ENCODE results near the gene CCDC85A. TPM values are rescaled to one million over a fixed set of nuclear protein-coding genes. Genes with fewer than 3 reads are reported as not detected.

Gene CCDC85A
- total RNA-seq, 1 donor: not detected

- peaks cover 28% of the 10 kb centered on the region for H3K27me3 ChIP-seq (ENCODE audit: insufficient read depth, low read length)
- H3K4me1 ChIP-seq (ENCODE audit: insufficient read depth, low read length): peaks cover 14% of the 10 kb centered on the region
- no peak overlapping the region for H3K4me3 ChIP-seq (ENCODE audit: low read length)
- no peaks in the 10 kb centered on the region for H3K9me3 ChIP-seq (ENCODE audit: low read depth, low read length)
Observed at GRCh38 chr2:56179931-56180330, 3.9 kb upstream of the CCDC85A start.

GRCh38 chr2:56182420-56182819, 1.4 kb upstream of the CCDC85A start:
- Histone ChIP-seq H3K9me3 (ENCODE audit: low read depth, low read length) (no peaks in the 10 kb centered on the region), H3K4me1 (ENCODE audit: insufficient read depth, low read length) (peaks cover 19% of the 10 kb centered on the region), H3K4me3 (ENCODE audit: low read length) (no peak overlapping the region), H3K27me3 (ENCODE audit: insufficient read depth, low read length) (peaks cover 53% of the 10 kb centered on the region)

- Histone ChIP-seq H3K4me3 (ENCODE audit: low read length) (no peak overlapping the region), H3K4me1 (ENCODE audit: insufficient read depth, low read length) (peaks cover 19% of the 10 kb centered on the region), H3K27me3 (ENCODE audit: insufficient read depth, low read length) (peaks cover 52% of the 10 kb centered on the region), H3K9me3 (ENCODE audit: low read depth, low read length) (no peaks in the 10 kb centered on the region)
Observed at GRCh38 chr2:56184500-56185011, 766 bp downstream of the CCDC85A start.

GRCh38 chr2:56185101-56185581, 1.4 kb downstream of the CCDC85A start:
- no peak overlapping the region for H3K4me3 ChIP-seq (ENCODE audit: low read length)
- peaks cover 52% of the 10 kb centered on the region for H3K27me3 ChIP-seq (ENCODE audit: insufficient read depth, low read length)

GRCh38 chr2:56185582-56186046, 1.8 kb downstream of the CCDC85A start:
- Histone ChIP-seq H3K4me3 (ENCODE audit: low read length) (no peak overlapping the region), H3K4me1 (ENCODE audit: insufficient read depth, low read length) (peaks cover 19% of the 10 kb centered on the region), H3K27me3 (ENCODE audit: insufficient read depth, low read length) (peaks cover 52% of the 10 kb centered on the region), H3K9me3 (ENCODE audit: low read depth, low read length) (no peaks in the 10 kb centered on the region)

More at GRCh38 chr2:56185101-56185581, 1.4 kb downstream of the CCDC85A start:
- Histone ChIP-seq H3K4me1 (ENCODE audit: insufficient read depth, low read length) (peaks cover 19% of the 10 kb centered on the region), H3K9me3 (ENCODE audit: low read depth, low read length) (no peaks in the 10 kb centered on the region)

GRCh38 chr2:56191617-56192016, 7.8 kb downstream of the CCDC85A start:
- Histone ChIP-seq H3K4me3 (ENCODE audit: low read length) (no peak overlapping the region), H3K9me3 (ENCODE audit: low read depth, low read length) (no peaks in the 10 kb centered on the region), H3K4me1 (ENCODE audit: insufficient read depth, low read length) (no peaks in the 10 kb centered on the region), H3K27me3 (ENCODE audit: insufficient read depth, low read length) (peaks cover 9% of the 10 kb centered on the region)

GRCh38 chr2:56192664-56193305, 9.0 kb downstream of the CCDC85A start:
- H3K4me1 ChIP-seq (ENCODE audit: insufficient read depth, low read length): no peaks in the 10 kb centered on the region

GRCh38 chr2:56195563-56195962, 11.8 kb downstream of the CCDC85A start:
- Histone ChIP-seq H3K27me3 (ENCODE audit: insufficient read depth, low read length) (no peaks in the 10 kb centered on the region), H3K9me3 (ENCODE audit: low read depth, low read length) (no peaks in the 10 kb centered on the region), H3K4me3 (ENCODE audit: low read length) (no peak overlapping the region), H3K4me1 (ENCODE audit: insufficient read depth, low read length) (no peaks in the 10 kb centered on the region)

More at GRCh38 chr2:56192664-56193305, 9.0 kb downstream of the CCDC85A start:
- Histone ChIP-seq H3K27me3 (ENCODE audit: insufficient read depth, low read length) (no peaks in the 10 kb centered on the region), H3K9me3 (ENCODE audit: low read depth, low read length) (no peaks in the 10 kb centered on the region), H3K4me3 (ENCODE audit: low read length) (no peak overlapping the region)

- no peaks in the 10 kb centered on the region for H3K4me1 ChIP-seq (ENCODE audit: insufficient read depth, low read length)
- H3K9me3 ChIP-seq (ENCODE audit: low read depth, low read length): no peaks in the 10 kb centered on the region
- no peaks in the 10 kb centered on the region for H3K27me3 ChIP-seq (ENCODE audit: insufficient read depth, low read length)
- no peak overlapping the region for H3K4me3 ChIP-seq (ENCODE audit: low read length)
Observed at GRCh38 chr2:56197816-56198215, 14.0 kb downstream of the CCDC85A start.

GRCh38 chr2:56198936-56199335, 15.1 kb downstream of the CCDC85A start:
- H3K4me3 ChIP-seq (ENCODE audit: low read length): no peak overlapping the region
- H3K4me1 ChIP-seq (ENCODE audit: insufficient read depth, low read length): no peaks in the 10 kb centered on the region
- no peaks in the 10 kb centered on the region for H3K9me3 ChIP-seq (ENCODE audit: low read depth, low read length)
- no peaks in the 10 kb centered on the region for H3K27me3 ChIP-seq (ENCODE audit: insufficient read depth, low read length)

GRCh38 chr2:56199492-56199891, 15.7 kb downstream of the CCDC85A start:
- Histone ChIP-seq H3K4me3 (ENCODE audit: low read length) (no peak overlapping the region), H3K9me3 (ENCODE audit: low read depth, low read length) (no peaks in the 10 kb centered on the region), H3K27me3 (ENCODE audit: insufficient read depth, low read length) (no peaks in the 10 kb centered on the region), H3K4me1 (ENCODE audit: insufficient read depth, low read length) (no peaks in the 10 kb centered on the region)

GRCh38 chr2:56202381-56203121, 18.8 kb downstream of the CCDC85A start:
- no peak overlapping the region for H3K4me3 ChIP-seq (ENCODE audit: low read length)
- no peaks in the 10 kb centered on the region for H3K27me3 ChIP-seq (ENCODE audit: insufficient read depth, low read length)
- no peaks in the 10 kb centered on the region for H3K9me3 ChIP-seq (ENCODE audit: low read depth, low read length)
- no peaks in the 10 kb centered on the region for H3K4me1 ChIP-seq (ENCODE audit: insufficient read depth, low read length)

- H3K4me1 ChIP-seq (ENCODE audit: insufficient read depth, low read length): no peaks in the 10 kb centered on the region
- no peaks in the 10 kb centered on the region for H3K27me3 ChIP-seq (ENCODE audit: insufficient read depth, low read length)
- no peaks in the 10 kb centered on the region for H3K9me3 ChIP-seq (ENCODE audit: low read depth, low read length)
Observed at GRCh38 chr2:56204556-56204955, 20.8 kb downstream of the CCDC85A start.

GRCh38 chr2:56206250-56206649, 22.5 kb downstream of the CCDC85A start:
- no peaks in the 10 kb centered on the region for H3K27me3 ChIP-seq (ENCODE audit: insufficient read depth, low read length)
- no peak overlapping the region for H3K4me3 ChIP-seq (ENCODE audit: low read length)
- no peaks in the 10 kb centered on the region for H3K9me3 ChIP-seq (ENCODE audit: low read depth, low read length)
- no peaks in the 10 kb centered on the region for H3K4me1 ChIP-seq (ENCODE audit: insufficient read depth, low read length)

More at GRCh38 chr2:56204556-56204955, 20.8 kb downstream of the CCDC85A start:
- H3K4me3 ChIP-seq (ENCODE audit: low read length): no peak overlapping the region

- no peaks in the 10 kb centered on the region for H3K9me3 ChIP-seq (ENCODE audit: low read depth, low read length)
- no peak overlapping the region for H3K4me3 ChIP-seq (ENCODE audit: low read length)
- no peaks in the 10 kb centered on the region for H3K4me1 ChIP-seq (ENCODE audit: insufficient read depth, low read length)
- no peaks in the 10 kb centered on the region for H3K27me3 ChIP-seq (ENCODE audit: insufficient read depth, low read length)
Observed at GRCh38 chr2:56207760-56208159, 24.0 kb downstream of the CCDC85A start.

Measured in mononuclear cell (primary cell).